ENCODE data around the gene CPLANE1.

Gene CPLANE1

DNA sequence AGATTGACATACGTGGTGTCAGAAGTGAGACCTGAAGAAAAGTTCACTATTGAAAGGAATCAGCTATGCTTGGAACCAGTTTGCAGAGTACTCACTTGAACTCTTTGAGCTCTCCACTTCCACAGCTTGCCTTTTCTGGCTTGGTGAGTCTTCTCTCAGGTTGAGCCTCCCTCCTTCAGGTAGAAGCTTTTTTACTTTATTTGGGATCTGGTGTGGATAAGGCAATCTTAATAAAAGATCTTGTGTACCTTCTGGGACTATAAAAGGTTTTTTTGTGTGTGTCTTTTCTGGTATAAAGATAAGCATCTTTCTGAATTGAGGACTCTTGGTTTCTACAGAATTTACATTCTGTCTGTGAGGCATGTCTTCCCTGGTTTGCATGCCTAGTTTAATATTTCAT is 5.4 kb upstream of the CPLANE1 start:
- TF ChIP-seq FOXP2 (optimal IDR thresholded peaks at IDR 0.05; ENCODE audit: borderline replicate concordance, extremely low read depth, extremely low read length, insufficient read depth) (no peak), TAF1 (IDR thresholded peaks at IDR 0.05; ENCODE audit: borderline replicate concordance, insufficient read depth, low read length) (no peak), SIN3A (IDR thresholded peaks at IDR 0.05; ENCODE audit: borderline replicate concordance, insufficient read depth, low read length) (no peak), POLR2AphosphoS5 (IDR thresholded peaks at IDR 0.05; ENCODE audit: low read depth, low read length) (no peak)
- TF ChIP-seq, protein P1, sequence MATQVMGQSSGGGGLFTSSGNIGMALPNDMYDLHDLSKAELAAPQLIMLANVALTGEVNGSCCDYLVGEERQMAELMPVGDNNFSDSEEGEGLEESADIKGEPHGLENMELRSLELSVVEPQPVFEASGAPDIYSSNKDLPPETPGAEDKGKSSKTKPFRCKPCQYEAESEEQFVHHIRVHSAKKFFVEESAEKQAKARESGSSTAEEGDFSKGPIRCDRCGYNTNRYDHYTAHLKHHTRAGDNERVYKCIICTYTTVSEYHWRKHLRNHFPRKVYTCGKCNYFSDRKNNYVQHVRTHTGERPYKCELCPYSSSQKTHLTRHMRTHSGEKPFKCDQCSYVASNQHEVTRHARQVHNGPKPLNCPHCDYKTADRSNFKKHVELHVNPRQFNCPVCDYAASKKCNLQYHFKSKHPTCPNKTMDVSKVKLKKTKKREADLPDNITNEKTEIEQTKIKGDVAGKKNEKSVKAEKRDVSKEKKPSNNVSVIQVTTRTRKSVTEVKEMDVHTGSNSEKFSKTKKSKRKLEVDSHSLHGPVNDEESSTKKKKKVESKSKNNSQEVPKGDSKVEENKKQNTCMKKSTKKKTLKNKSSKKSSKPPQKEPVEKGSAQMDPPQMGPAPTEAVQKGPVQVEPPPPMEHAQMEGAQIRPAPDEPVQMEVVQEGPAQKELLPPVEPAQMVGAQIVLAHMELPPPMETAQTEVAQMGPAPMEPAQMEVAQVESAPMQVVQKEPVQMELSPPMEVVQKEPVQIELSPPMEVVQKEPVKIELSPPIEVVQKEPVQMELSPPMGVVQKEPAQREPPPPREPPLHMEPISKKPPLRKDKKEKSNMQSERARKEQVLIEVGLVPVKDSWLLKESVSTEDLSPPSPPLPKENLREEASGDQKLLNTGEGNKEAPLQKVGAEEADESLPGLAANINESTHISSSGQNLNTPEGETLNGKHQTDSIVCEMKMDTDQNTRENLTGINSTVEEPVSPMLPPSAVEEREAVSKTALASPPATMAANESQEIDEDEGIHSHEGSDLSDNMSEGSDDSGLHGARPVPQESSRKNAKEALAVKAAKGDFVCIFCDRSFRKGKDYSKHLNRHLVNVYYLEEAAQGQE (IDR thresholded peaks at IDR 0.05; ENCODE audit: insufficient read depth in 1 of 2, low read depth in 2 of 2, low read length in 2 of 2), result no peak

DNA sequence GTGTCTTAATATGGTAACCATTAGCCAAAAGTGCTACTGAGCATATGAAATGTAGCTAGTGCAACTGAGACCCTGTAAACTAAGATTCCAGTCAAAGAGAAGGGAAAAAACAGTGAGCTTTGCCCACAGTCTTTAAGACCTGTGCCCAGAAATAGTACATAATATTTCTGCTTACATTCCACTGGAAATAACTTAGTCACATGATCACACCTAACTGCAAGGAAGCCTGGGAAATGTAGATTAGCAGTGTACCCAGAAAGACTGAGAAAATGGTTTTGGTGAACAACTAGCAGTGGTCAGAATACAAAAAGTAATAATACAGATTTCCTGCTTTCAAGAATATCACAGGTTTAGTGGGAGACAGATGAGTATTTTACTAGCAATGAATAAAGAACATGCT is 2.5 kb upstream of the CPLANE1 start:
- no peak for TF ChIP-seq TAF1 (IDR thresholded peaks at IDR 0.05; ENCODE audit: borderline replicate concordance, insufficient read depth, low read length)
- TF ChIP-seq SIN3A (IDR thresholded peaks at IDR 0.05; ENCODE audit: borderline replicate concordance, insufficient read depth, low read length), result no peak
- TF ChIP-seq POLR2AphosphoS5 (IDR thresholded peaks at IDR 0.05; ENCODE audit: low read depth, low read length), result no peak
- TF ChIP-seq FOXP2 (optimal IDR thresholded peaks at IDR 0.05; ENCODE audit: borderline replicate concordance, extremely low read depth, extremely low read length, insufficient read depth), result no peak
- TF ChIP-seq, protein P1 (IDR thresholded peaks at IDR 0.05; ENCODE audit: insufficient read depth in 1 of 2, low read depth in 2 of 2, low read length in 2 of 2), result no peak

DNA sequence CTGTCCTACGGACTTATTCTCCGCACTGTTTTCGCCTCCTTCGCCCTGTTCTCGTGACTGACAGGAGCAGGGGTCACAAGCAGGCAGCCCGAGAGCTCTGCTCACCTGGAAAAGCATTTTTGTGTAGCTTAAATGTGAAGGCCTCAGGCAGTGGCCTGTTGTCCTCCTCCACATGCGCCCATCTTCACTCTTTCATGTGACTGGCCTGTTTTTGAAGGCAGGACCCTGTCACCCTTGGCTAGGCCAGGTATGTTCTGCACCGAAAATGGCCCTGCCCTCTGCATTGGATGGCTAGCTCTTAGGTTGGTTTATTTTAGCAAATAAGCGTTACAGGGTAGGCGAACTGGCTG is 614 bp upstream of the CPLANE1 start:
- TF ChIP-seq SIN3A (IDR thresholded peaks at IDR 0.05; ENCODE audit: borderline replicate concordance, insufficient read depth, low read length) (no peak), POLR2AphosphoS5 (IDR thresholded peaks at IDR 0.05; ENCODE audit: low read depth, low read length) (no peak), TAF1 (IDR thresholded peaks at IDR 0.05; ENCODE audit: borderline replicate concordance, insufficient read depth, low read length) (no peak), FOXP2 (optimal IDR thresholded peaks at IDR 0.05; ENCODE audit: borderline replicate concordance, extremely low read depth, extremely low read length, insufficient read depth) (no peak)
- TF ChIP-seq, protein P1 (IDR thresholded peaks at IDR 0.05; ENCODE audit: insufficient read depth in 1 of 2, low read depth in 2 of 2, low read length in 2 of 2), result no peak

DNA sequence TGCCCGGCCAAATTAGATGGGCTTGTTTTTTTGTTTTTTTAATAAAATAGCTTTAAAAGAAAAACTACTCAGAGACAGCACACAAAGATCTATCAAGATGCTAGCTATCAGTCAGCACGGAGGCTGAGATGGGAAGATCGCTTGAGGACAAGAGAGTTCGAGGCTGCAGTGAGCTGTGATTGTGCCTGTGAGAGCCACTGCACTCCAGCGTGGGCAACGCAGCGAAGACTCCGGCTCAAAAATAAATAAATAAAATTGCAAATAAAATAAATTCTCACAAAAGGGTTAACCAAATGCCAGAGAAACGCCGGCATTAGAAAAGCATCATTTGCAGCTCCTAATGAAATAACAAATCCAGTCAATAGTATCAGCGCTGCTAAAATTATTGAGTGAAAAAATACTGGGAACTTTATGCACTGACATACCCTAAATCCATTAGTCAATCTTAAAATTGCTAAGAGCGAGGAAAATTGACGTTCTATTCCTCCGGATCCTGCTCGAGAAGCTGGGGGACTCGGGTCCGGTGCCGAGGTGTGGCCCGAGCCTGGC is 681 bp downstream of the CPLANE1 start:
- TF ChIP-seq POLR2AphosphoS5 (IDR thresholded peaks at IDR 0.05; ENCODE audit: low read depth, low read length) (no peak), SIN3A (IDR thresholded peaks at IDR 0.05; ENCODE audit: borderline replicate concordance, insufficient read depth, low read length) (no peak)

DNA sequence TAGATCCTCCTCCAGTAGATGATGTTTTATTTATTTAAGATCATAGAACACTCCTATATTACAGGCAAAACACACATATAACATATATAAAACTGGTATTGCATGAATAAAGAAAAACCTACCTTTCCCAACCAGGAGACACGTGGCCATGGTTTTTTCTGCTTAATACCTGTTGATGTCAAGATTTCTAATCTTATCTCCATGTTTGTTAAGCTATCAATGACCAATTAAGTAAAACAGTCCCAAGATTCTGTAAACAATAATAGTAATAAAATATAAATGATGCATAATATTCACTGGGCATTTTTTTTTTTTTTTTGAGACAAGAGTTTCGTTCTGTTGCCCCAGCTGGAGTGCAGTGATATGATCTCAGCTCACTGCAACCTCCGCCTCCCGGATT is 1.7 kb downstream of the CPLANE1 start:
- no peak for TF ChIP-seq SIN3A (IDR thresholded peaks at IDR 0.05; ENCODE audit: borderline replicate concordance, insufficient read depth, low read length)
- no peak for TF ChIP-seq POLR2AphosphoS5 (IDR thresholded peaks at IDR 0.05; ENCODE audit: low read depth, low read length)
- TF ChIP-seq TAF1 (IDR thresholded peaks at IDR 0.05; ENCODE audit: borderline replicate concordance, insufficient read depth, low read length), result no peak
- no peak for TF ChIP-seq FOXP2 (optimal IDR thresholded peaks at IDR 0.05; ENCODE audit: borderline replicate concordance, extremely low read depth, extremely low read length, insufficient read depth)
- TF ChIP-seq, protein P1 (IDR thresholded peaks at IDR 0.05; ENCODE audit: insufficient read depth in 1 of 2, low read depth in 2 of 2, low read length in 2 of 2), result no peak

Data from PFSK-1 (cell line).